ENCODE results near the gene ANKS1A.

ANKS1A gene

GRCh38 chr6:35052694-35053565 lies 163.9 kb downstream of the ANKS1A start:
- DNase-seq (ENCODE audit: low read depth in 3 of 3, low spot score in 1 of 3) = no peak

GRCh38 chr6:35053701-35054100 lies 164.6 kb downstream of the ANKS1A start:
- DNase-seq (ENCODE audit: low read depth in 3 of 3, low spot score in 1 of 3) = no peak

DNA sequence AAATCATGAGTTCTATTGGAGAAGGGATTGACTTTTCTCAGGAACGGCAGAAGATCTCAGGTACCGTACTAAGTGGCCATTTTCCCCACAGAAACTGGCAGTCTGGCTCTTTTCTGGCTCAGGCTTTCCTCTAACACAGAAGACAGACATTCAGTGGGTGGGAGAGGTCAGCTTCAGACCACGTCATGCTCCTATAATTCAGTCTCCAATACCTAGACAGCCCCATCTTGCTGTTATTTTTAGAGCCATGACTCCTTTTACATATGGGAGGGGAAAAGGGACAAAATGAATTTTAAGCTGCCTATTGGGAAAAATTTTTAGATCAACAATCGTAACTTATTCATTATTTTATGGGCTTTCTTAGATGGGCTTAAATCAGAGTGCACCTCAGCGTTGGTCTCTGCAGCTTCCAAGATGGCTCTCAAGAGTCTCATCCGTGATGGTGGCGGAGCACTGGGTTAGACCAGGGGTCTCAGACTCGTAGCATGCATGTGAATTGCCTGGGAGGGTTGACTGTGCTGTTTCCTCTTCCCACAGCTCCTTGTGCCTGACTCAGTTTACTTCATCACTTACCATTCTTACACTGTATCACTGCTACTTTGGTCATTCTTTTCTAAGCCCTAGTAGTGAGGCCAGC lies 165.2 kb downstream of the ANKS1A start:
- no peak for DNase-seq (ENCODE audit: low read depth in 3 of 3, low spot score in 1 of 3)

DNA sequence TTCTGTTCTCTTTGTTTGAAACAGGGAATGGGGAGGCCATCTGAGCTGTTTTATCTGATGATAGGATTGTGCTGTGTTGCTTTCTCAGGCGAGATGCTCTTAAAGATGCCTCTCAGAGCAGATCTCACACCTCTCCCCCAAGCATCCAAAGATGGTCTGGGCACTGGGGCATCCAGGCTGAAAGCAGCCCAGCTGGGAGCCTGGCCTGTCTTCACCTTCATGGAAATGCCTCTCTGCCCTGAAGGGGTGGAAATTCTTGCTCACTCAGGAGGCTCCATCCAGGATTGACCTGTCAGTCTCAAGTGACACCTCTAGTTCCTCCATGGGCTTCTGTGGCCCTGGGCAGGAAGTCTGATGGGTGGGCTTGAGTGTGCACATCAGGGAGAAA lies 165.7 kb downstream of the ANKS1A start:
- no peak for DNase-seq (ENCODE audit: low read depth in 3 of 3, low spot score in 1 of 3)

- DNase-seq (ENCODE audit: low read depth in 3 of 3, low spot score in 1 of 3) = no peak
Observed at GRCh38 chr6:35055891-35056290, 166.8 kb downstream of the ANKS1A start.

- DNase-seq (ENCODE audit: low read depth in 3 of 3, low spot score in 1 of 3) = no peak
Observed at GRCh38 chr6:35056952-35057351, 167.9 kb downstream of the ANKS1A start.

DNA sequence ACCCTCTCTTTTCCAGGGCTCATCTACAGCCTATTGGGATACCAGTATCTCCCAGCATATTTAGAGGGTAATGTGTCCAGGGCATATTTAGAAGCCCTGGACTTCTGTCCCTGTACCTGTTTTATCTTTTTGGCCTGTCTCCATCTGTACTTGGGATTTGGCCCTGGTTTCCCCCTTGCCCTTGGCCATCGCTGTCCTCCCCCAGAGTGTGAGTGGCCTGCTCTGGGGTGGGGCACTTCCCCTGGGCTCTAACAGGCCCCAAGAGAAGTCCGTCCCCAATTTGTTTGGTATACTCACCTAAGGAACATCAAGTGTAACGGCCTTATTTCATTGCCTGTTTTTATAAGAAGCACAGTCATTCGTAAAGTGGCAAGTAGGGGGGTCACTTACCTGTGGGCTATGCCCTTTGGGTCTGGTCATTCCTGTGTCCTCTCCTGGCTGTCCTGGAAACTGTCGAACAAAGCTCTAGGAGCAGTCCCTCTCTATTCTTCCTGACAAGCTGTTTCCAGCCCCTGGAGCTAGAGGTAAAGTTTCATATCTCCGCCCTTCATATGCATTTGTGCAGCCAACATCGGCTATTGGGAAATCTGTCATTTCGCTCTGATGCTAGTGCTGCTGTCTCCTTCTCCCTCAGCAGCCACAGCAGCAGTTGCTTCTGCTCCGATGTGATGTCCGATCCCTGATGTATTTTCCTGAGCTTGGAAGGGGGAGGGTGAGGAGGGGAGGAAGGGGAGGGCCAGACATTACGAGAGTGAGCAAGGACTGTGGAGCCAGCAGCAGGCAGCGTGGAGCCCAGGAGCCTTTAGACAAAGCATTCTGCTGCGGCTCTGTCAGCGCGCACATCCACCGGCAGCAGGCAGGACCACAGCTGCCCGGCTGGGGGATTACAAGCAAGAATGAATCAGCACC lies 168.6 kb downstream of the ANKS1A start:
- DNase-seq (ENCODE audit: low read depth in 3 of 3, low spot score in 1 of 3) = no peak

DNA sequence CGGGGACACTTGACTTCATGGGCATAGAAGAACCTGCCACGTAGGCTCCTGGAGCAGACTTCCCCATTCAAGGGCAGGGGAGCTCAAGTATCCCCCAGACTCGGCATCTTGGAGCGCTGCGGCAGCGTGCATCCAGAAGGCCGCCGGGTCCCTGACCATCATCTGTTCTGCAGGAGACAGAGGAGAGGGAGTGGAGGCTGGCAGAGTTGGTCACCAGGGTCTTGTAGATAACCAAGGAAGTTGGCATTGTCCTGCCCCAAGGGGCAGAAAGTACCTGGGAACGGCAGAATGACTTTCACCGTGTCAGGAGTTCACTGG lies 169.3 kb downstream of the ANKS1A start:
- no peak for DNase-seq (ENCODE audit: low read depth in 3 of 3, low spot score in 1 of 3)

DNA sequence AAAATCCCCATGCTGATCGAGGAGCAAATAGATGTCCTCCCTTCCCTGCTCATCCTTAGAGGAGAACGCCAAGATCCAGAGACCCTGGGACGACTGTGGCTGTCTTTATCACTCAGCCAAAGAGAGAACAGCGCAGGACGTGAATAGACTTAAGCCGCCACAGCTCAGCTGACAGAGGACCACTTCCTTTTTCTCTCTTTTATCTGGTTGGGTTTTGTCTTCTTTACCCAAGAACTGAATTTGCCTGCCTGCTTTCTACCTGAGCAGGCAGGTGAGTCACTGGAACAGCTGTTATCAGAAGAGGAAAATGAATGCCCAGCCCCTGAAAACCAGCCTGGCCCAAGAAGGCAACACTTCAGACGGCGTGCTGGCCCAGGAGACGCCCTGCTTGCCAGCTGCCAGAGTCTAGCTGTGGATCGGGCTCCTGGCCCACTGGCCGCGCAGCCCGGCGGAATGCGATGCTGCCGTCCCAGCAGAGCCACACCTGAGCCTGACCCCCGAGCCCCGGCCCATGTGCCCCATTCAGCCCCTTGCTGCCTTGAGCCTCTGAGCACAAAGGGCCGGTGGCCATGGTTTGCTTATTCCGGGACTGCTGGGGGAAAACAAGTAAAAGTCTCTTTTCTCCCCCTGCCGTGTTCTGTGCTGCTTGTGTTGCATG lies 169.9 kb downstream of the ANKS1A start:
- DNase-seq (ENCODE audit: low read depth in 3 of 3, low spot score in 1 of 3) = no peak

- DNase-seq (ENCODE audit: low read depth in 3 of 3, low spot score in 1 of 3) = no peak
Observed at GRCh38 chr6:35059596-35060345, 170.7 kb downstream of the ANKS1A start.

DNA sequence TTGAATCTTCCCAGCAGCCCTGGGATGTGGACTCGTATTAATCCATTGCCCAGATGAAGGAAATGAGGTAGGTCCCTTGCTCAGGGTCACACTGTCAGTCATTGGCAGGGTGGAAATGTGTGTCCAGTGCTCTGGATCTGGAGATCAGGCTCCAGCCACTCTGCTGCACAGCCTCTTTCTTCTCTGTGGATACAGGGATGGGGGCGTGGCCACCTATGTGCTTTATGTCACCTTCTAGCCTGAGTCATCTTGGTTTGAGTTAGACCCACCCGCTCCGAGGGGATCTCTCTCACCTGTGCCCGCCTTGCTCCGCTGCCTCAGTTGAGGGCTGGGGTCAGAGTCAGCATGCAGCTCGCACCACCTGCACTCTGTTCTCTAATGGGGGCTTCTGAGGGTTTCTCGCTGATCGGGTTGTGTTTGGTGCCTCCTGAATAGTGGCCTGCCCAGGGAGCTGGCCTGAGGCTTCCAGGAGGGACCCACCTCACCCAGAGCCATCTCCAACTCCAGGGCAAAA lies 172.1 kb downstream of the ANKS1A start:
- DNase-seq (ENCODE audit: low read depth in 3 of 3, low spot score in 1 of 3) = no peak

DNA sequence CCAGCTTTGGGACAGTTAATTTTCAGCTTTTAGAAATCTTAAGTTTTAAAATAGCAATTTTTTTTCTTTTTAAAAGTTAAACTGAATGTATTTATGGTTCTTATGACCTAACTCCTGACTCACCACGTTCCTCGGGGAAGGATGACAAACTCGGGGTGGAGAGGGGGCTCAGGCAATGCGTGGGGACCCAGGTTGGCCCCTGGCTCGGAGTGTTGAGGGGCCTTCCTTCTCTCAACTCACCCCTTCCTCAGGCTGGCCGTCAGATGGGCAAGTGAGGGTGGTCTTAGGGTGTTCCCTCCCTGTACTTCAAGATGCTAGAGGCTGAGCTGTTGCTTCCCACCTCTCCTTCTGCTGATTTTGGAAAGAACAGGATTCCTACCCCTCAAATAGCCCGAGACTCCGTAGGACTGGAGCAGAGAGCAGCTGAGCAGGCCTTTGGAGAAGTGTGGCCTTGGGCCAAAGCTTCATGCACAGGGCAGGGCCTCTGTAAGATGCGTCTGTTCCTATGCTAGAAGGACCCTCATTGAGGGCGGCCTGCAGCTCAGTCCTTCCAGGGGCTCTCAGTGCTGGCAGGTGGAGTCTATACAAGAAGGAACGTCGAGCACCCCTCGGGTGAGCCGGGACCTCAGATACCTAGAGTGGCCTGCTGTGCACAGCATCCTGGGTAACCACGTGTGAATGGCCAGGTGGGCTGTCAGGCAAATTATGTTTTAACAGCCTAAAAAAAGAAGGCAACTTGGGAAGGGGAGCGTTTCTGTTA lies 172.8 kb downstream of the ANKS1A start:
- DNase-seq (ENCODE audit: low read depth in 3 of 3, low spot score in 1 of 3) = no peak

DNA sequence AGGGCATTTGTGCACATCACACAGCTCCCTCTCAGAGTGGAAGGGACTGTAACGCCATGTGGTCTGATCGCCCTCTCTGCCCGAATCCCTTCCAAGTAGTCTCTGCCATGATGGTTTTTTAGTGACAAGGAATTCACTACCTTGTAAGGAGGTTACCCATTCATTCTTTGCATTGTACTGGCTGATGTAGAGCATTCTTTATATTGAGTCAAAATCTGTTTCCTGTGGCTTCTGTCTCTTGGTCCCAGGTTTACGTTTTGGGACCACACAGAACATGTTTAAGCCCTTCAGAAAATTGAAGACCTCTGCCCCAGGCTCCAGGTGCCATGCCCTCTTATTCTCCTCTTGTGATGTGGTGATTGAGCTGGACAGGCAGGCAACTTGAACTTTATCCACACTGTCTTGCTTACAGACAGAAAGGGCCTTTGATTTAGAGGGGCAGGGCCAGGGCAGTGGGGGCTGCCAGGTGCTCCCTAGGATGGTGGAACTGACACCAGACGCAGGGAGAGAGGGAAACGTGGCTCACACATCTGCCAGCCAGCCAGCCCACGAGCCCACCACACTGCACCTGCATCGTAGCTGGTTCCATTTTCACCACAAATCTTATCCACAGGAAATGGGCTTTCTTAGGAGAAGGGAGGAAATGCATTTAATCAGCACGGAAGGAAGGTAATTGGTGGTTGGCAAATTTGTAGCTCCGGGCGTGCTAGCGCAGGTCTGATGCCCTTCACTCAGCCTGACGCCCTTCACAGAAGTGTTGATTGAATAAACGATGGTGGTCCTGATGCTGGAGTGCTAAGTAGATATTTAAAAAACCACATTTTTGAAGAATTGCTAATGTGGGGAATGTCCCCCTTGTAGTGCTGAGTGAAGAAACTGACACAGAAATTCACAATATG lies 173.9 kb downstream of the ANKS1A start:
- DNase-seq (ENCODE audit: low read depth in 3 of 3, low spot score in 1 of 3) = no peak

- DNase-seq (ENCODE audit: low read depth in 3 of 3, low spot score in 1 of 3) = no peak
Observed at GRCh38 chr6:35063701-35064280, 174.7 kb downstream of the ANKS1A start.

GRCh38 chr6:35064290-35064689 lies 175.2 kb downstream of the ANKS1A start:
- DNase-seq (ENCODE audit: low read depth in 3 of 3, low spot score in 1 of 3) = no peak

- no peak for DNase-seq (ENCODE audit: low read depth in 3 of 3, low spot score in 1 of 3)
Observed at GRCh38 chr6:35064757-35065440, 175.8 kb downstream of the ANKS1A start.

GRCh38 chr6:35065441-35065800 lies 176.4 kb downstream of the ANKS1A start:
- no peak for DNase-seq (ENCODE audit: low read depth in 3 of 3, low spot score in 1 of 3)

- no peak for DNase-seq (ENCODE audit: low read depth in 3 of 3, low spot score in 1 of 3)
Observed at GRCh38 chr6:35065870-35066269, 176.8 kb downstream of the ANKS1A start.

Measured in stimulated activated CD4-positive, alpha-beta T cell treated with anti-CD3 and anti-CD28 coated beads, TNF-alpha, amount 100 ng/mL, for 1 hour (primary cell).